ENCODE measurements around the gene ENTPD6.

ENTPD6 gene

DNA sequence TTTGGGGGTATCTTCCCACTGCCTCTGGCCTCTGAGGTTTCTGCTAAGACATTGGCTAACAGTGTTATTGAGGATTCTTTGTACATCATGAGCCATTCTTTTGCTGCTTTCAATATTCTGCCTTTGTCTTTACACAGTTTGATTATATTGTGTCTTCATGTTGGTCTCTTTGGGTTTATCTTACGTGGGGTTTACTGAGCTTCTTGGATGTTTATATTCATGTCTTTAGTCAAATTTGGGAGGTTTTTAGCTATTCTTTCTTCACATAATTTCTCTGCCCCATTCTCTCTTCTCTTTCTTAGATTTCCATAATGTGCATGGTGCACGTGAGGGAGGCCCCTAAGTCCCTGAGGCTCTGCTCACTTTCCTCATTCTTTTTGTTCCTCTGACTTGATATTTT lies 7.6 kb downstream of the ENTPD6 start:
- Histone ChIP-seq H3K36me3 (ENCODE audit: control insufficient read depth, insufficient read depth, low read length) (peaks cover 13% of the 10 kb centered on the region), H3K4me1 (ENCODE audit: control insufficient read depth, insufficient read depth, low read length, poor library complexity, severe bottlenecking) (no peaks in the 10 kb centered on the region), H3K4me3 (ENCODE audit: extremely low read depth, insufficient read depth, low read length, poor library complexity, severe bottlenecking) (no peak overlapping the region), H3K27ac (ENCODE audit: low read depth, low read length, severe bottlenecking) (no peak overlapping the region), H3K9me3 (ENCODE audit: control insufficient read depth, low read length) (no peaks in the 10 kb centered on the region)
- no CpG with 5 or more reads among the region's 2 CpGs for WGBS, 2 experiments (ENCODE audit: insufficient coverage in 2 of 2)

- Histone ChIP-seq H3K36me3 (ENCODE audit: control insufficient read depth, insufficient read depth, low read length) (peaks cover 13% of the 10 kb centered on the region), H3K27ac (ENCODE audit: low read depth, low read length, severe bottlenecking) (no peak overlapping the region), H3K4me3 (ENCODE audit: extremely low read depth, insufficient read depth, low read length, poor library complexity, severe bottlenecking) (no peak overlapping the region), H3K9me3 (ENCODE audit: control insufficient read depth, low read length) (no peaks in the 10 kb centered on the region), H3K4me1 (ENCODE audit: control insufficient read depth, insufficient read depth, low read length, poor library complexity, severe bottlenecking) (no peaks in the 10 kb centered on the region)
- WGBS, 2 experiments (ENCODE audit: insufficient coverage in 2 of 2) = no CpG with 5 or more reads among the region's 1 CpG
Observed at GRCh38 chr20:25203871-25204320, 8.4 kb downstream of the ENTPD6 start.

DNA sequence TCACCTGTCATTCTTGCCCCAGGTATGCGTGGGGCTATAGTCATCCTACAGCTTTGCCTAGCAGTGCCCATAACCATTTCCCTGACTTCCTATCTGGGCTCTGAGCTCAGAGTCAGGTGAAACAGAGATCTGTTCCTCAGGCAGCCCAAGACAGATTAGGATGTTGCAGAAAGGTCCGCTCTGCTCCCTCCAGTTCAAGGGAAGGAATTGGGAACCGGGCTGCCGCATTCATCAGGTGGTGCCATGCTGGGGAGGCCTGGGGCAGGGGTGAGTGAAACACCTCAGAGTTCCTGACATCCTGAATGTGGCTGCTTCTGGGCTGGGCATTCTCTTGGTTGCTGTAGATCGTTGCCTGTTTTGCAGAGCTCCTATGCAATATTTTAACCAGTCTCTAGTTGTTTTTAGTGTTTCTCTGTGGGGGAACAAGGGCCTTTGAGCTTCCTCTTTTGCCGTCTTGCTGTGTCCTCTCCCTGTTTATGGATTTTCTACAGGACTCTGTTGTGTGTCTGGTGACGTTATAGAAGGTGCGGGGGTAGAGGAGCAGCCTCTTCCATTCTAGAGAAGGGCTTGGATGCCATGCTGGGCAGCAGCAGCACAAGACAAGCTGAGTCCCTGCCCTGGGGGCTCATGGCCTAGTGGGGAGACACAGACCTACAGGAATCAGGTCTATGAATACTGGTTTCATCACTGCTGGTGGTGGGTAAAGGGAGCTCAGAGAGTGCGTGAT lies 9.2 kb downstream of the ENTPD6 start:
- no peaks in the 10 kb centered on the region for H3K9me3 ChIP-seq (ENCODE audit: control insufficient read depth, low read length)
- H3K4me3 ChIP-seq (ENCODE audit: extremely low read depth, insufficient read depth, low read length, poor library complexity, severe bottlenecking) = no peak overlapping the region
- H3K27ac ChIP-seq (ENCODE audit: low read depth, low read length, severe bottlenecking) = no peak overlapping the region
- 89 to 94% methylated on average over 5 to 8 of the region's 9 CpGs for WGBS, 2 experiments (ENCODE audit: insufficient coverage in 2 of 2)
- H3K36me3 ChIP-seq (ENCODE audit: control insufficient read depth, insufficient read depth, low read length) = peaks cover 16% of the 10 kb centered on the region
- H3K4me1 ChIP-seq (ENCODE audit: control insufficient read depth, insufficient read depth, low read length, poor library complexity, severe bottlenecking) = no peaks in the 10 kb centered on the region

DNA sequence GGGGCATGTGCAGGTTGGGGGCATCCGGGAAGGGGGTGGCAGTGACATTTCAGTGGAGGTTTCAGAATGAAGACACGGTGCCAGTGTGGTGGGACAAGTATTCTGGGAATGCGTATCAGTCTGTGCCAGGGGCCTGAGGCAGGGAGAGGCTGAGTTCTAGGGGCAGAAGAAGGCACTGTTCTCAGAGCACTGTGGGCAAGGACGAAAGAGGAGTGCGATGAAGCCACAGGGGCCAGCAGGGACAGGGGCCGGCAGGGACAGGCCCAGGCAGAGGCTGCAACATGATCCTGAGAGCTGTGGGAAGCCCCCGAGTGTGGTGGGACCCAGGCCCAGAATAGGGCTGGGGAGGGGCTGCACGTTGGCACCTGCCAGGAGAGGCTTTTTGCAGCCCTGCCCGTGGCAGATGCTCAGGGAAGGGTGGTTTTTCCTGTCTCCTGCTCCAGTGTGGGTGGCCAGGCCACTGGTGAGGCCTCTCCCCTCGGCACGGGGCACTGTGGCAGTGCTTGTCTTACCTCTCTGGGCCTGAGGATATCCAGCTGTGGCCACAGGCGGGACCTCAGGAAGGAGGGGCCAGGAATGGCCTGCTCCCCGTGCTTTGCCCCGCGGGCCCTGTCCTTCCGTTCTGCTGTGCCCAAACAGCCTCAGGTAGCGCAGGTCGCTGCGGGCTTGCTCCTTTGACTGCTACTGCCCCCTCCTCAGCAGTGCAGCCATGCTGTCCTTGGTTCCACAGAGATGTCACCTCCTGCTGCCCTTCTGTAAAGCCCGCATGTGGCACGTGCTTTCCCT lies 10.0 kb downstream of the ENTPD6 start:
- 81 to 83% methylated on average over 20 to 21 of the region's 21 CpGs for WGBS, 2 experiments (ENCODE audit: insufficient coverage in 2 of 2)
- Histone ChIP-seq H3K36me3 (ENCODE audit: control insufficient read depth, insufficient read depth, low read length) (peaks cover 23% of the 10 kb centered on the region), H3K9me3 (ENCODE audit: control insufficient read depth, low read length) (no peaks in the 10 kb centered on the region), H3K4me1 (ENCODE audit: control insufficient read depth, insufficient read depth, low read length, poor library complexity, severe bottlenecking) (no peaks in the 10 kb centered on the region), H3K27ac (ENCODE audit: low read depth, low read length, severe bottlenecking) (no peak overlapping the region), H3K4me3 (ENCODE audit: extremely low read depth, insufficient read depth, low read length, poor library complexity, severe bottlenecking) (no peak overlapping the region)

- 91 to 97% methylated on average over 5 to 8 of the region's 9 CpGs for WGBS, 2 experiments (ENCODE audit: insufficient coverage in 2 of 2)
- peaks cover 29% of the 10 kb centered on the region for H3K36me3 ChIP-seq (ENCODE audit: control insufficient read depth, insufficient read depth, low read length)
- no peaks in the 10 kb centered on the region for H3K4me1 ChIP-seq (ENCODE audit: control insufficient read depth, insufficient read depth, low read length, poor library complexity, severe bottlenecking)
- H3K27ac ChIP-seq (ENCODE audit: low read depth, low read length, severe bottlenecking) = no peak overlapping the region
- no peak overlapping the region for H3K4me3 ChIP-seq (ENCODE audit: extremely low read depth, insufficient read depth, low read length, poor library complexity, severe bottlenecking)
- no peaks in the 10 kb centered on the region for H3K9me3 ChIP-seq (ENCODE audit: control insufficient read depth, low read length)
Observed at GRCh38 chr20:25206063-25206403, 10.5 kb downstream of the ENTPD6 start.

- Histone ChIP-seq H3K36me3 (ENCODE audit: control insufficient read depth, insufficient read depth, low read length) (peaks cover 34% of the 10 kb centered on the region), H3K4me1 (ENCODE audit: control insufficient read depth, insufficient read depth, low read length, poor library complexity, severe bottlenecking) (no peaks in the 10 kb centered on the region), H3K4me3 (ENCODE audit: extremely low read depth, insufficient read depth, low read length, poor library complexity, severe bottlenecking) (no peak overlapping the region), H3K9me3 (ENCODE audit: control insufficient read depth, low read length) (no peaks in the 10 kb centered on the region), H3K27ac (ENCODE audit: low read depth, low read length, severe bottlenecking) (no peak overlapping the region)
- 93 to 97% methylated on average over 8 of the region's 8 CpGs for WGBS, 2 experiments (ENCODE audit: insufficient coverage in 2 of 2)
Observed at GRCh38 chr20:25206548-25206947, 11.0 kb downstream of the ENTPD6 start.

- Histone ChIP-seq H3K4me3 (ENCODE audit: extremely low read depth, insufficient read depth, low read length, poor library complexity, severe bottlenecking) (no peak overlapping the region), H3K36me3 (ENCODE audit: control insufficient read depth, insufficient read depth, low read length) (peaks cover 42% of the 10 kb centered on the region), H3K27ac (ENCODE audit: low read depth, low read length, severe bottlenecking) (no peak overlapping the region), H3K4me1 (ENCODE audit: control insufficient read depth, insufficient read depth, low read length, poor library complexity, severe bottlenecking) (no peaks in the 10 kb centered on the region), H3K9me3 (ENCODE audit: control insufficient read depth, low read length) (no peaks in the 10 kb centered on the region)
- WGBS, 2 experiments (ENCODE audit: insufficient coverage in 2 of 2) = 94 to 97% methylated on average over 19 to 22 of the region's 22 CpGs
Observed at GRCh38 chr20:25207149-25207959, 11.8 kb downstream of the ENTPD6 start.

- WGBS, 2 experiments (ENCODE audit: insufficient coverage in 2 of 2) = 92 to 95% methylated on average over 6 to 7 of the region's 9 CpGs
- Histone ChIP-seq H3K4me1 (ENCODE audit: control insufficient read depth, insufficient read depth, low read length, poor library complexity, severe bottlenecking) (no peaks in the 10 kb centered on the region), H3K36me3 (ENCODE audit: control insufficient read depth, insufficient read depth, low read length) (peaks cover 44% of the 10 kb centered on the region), H3K27ac (ENCODE audit: low read depth, low read length, severe bottlenecking) (no peak overlapping the region), H3K4me3 (ENCODE audit: extremely low read depth, insufficient read depth, low read length, poor library complexity, severe bottlenecking) (no peak overlapping the region), H3K9me3 (ENCODE audit: control insufficient read depth, low read length) (no peaks in the 10 kb centered on the region)
Observed at GRCh38 chr20:25207960-25208534, 12.5 kb downstream of the ENTPD6 start.

DNA sequence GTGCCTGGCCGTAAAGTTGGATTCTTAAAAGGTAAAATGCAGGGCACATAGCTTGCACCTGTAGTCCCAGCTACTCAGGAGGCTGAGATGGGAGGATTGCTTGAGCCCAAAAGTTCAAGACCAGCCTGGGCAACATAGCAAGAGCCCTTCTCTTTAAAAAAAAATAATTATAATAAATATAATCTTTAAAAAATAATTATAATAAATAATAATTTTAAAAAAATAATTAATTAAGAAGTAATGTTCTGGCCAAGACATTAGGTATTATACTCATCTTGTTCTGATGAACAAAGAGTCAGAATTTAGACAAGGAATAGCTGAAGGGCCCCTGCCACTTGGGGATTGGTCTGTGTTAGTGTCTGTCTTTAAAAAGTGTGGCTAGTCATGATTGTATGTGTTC lies 13.9 kb downstream of the ENTPD6 start:
- Histone ChIP-seq H3K9me3 (ENCODE audit: control insufficient read depth, low read length) (no peaks in the 10 kb centered on the region), H3K36me3 (ENCODE audit: control insufficient read depth, insufficient read depth, low read length) (peaks cover 53% of the 10 kb centered on the region), H3K4me1 (ENCODE audit: control insufficient read depth, insufficient read depth, low read length, poor library complexity, severe bottlenecking) (no peaks in the 10 kb centered on the region), H3K4me3 (ENCODE audit: extremely low read depth, insufficient read depth, low read length, poor library complexity, severe bottlenecking) (no peak overlapping the region), H3K27ac (ENCODE audit: low read depth, low read length, severe bottlenecking) (no peak overlapping the region)
- 80 to 100% methylated on average over 1 of the region's 1 CpG for WGBS, 2 experiments (ENCODE audit: insufficient coverage in 2 of 2)

DNA sequence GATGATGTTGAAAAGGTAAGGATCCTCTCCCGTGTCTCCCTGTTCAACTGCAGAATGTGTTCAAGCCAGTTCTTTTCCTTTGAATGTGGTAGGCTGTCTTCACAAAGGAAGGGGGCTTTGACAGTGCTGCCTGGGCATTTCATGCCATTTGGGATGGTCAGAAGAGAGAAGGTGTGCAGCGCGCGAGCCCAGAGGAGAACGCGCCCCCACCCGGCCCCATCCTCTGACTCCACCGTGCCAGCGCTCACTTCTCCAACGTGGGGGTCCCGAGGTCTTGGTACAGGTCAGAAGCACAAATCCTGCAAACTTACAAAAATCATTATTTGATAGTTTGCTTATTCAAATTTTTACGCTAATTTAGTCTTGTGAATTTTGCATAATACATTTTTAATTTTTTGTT lies 14.4 kb downstream of the ENTPD6 start:
- Histone ChIP-seq H3K36me3 (ENCODE audit: control insufficient read depth, insufficient read depth, low read length) (peaks cover 55% of the 10 kb centered on the region), H3K4me3 (ENCODE audit: extremely low read depth, insufficient read depth, low read length, poor library complexity, severe bottlenecking) (no peak overlapping the region), H3K27ac (ENCODE audit: low read depth, low read length, severe bottlenecking) (no peak overlapping the region), H3K4me1 (ENCODE audit: control insufficient read depth, insufficient read depth, low read length, poor library complexity, severe bottlenecking) (no peaks in the 10 kb centered on the region), H3K9me3 (ENCODE audit: control insufficient read depth, low read length) (no peaks in the 10 kb centered on the region)
- WGBS, 2 experiments (ENCODE audit: insufficient coverage in 2 of 2) = 97 to 100% methylated on average over 9 of the region's 12 CpGs
